MM.1S (cell line): ENCODE data around the gene SLC19A2.
"Not testable (repeated sequence)": the region's sequence is repeated elsewhere in the genome, so short reads cannot be mapped to it uniquely, and the experiment has no call there.

ENCODE experiments used
- DNase-seq: peaks from one replicate; pipeline ENCODE4 v3.0.0-alpha.2; 2015
- H2AFZ ChIP-seq: fragments of 300-600 bp; sonication (generic); 2 replicates; pipeline ENCODE4 v1.6.0; 2016; ENCODE audit warnings: antibody characterized with exemption, low read length
- H3F3A ChIP-seq: fragments of 300-600 bp; sonication (generic); 2 replicates; pipeline ENCODE4 v1.6.1; 2016; ENCODE audit warnings: mild to moderate bottlenecking, antibody characterized with exemption, low read length, moderate library complexity, mixed read lengths; ENCODE audit not compliant: insufficient read depth
- H3K27ac ChIP-seq: fragments of 300-600 bp; sonication (generic); 2 replicates; pipeline ENCODE4 v1.5.1; 2016; ENCODE audit warnings: mild to moderate bottlenecking, low read length
- H3K27me3 ChIP-seq: fragments of 300-600 bp; sonication (generic); replicated peaks from 2 replicates; pipeline ENCODE4 v1.6.0; 2016; ENCODE audit warnings: low read length; ENCODE audit not compliant: insufficient read depth
- H3K36me3 ChIP-seq: fragments of 300-600 bp; sonication (generic); replicated peaks from 2 replicates; pipeline ENCODE4 v1.6.1; 2016; ENCODE audit warnings: mild to moderate bottlenecking, low read length, mixed read lengths; ENCODE audit not compliant: insufficient read depth
- H3K4me1 ChIP-seq: fragments of 300-600 bp; sonication (generic); 2 replicates; pipeline ENCODE4 v1.6.1; 2016; ENCODE audit warnings: low read length, mixed read lengths
- H3K4me2 ChIP-seq: fragments of 300-600 bp; sonication (generic); 2 replicates; pipeline ENCODE4 v1.6.0; 2016; ENCODE audit warnings: low read depth, low read length
- H3K4me3 ChIP-seq: fragments of 300-600 bp; sonication (generic); 2 replicates; pipeline ENCODE4 v1.5.1; 2016; ENCODE audit warnings: low read length, mixed read lengths
- H3K79me2 ChIP-seq: fragments of 300-600 bp; sonication (generic); 2 replicates; pipeline ENCODE4 v1.6.1; 2016; ENCODE audit warnings: mixed run types, low read length, mixed read lengths
- H3K9ac ChIP-seq: fragments of 300-600 bp; sonication (generic); 2 replicates; pipeline ENCODE4 v1.6.1; 2016; ENCODE audit warnings: low read length, mixed read lengths
- H3K9me2 ChIP-seq: fragments of 300-600 bp; sonication (generic); replicated peaks from 2 replicates; pipeline ENCODE4 v1.6.1; 2016; ENCODE audit warnings: mild to moderate bottlenecking, low read length, mixed read lengths; ENCODE audit not compliant: insufficient read depth
- H3K9me3 ChIP-seq: fragments of 300-600 bp; sonication (generic); replicated peaks from 2 replicates; pipeline ENCODE4 v1.6.1; 2016; ENCODE audit warnings: mild to moderate bottlenecking, low read length, mixed read lengths; ENCODE audit not compliant: insufficient read depth
- H4K20me1 ChIP-seq: fragments of 300-600 bp; sonication (generic); 2 replicates; pipeline ENCODE4 v1.6.1; 2016; ENCODE audit warnings: mild to moderate bottlenecking, low read length, moderate library complexity, mixed read lengths; ENCODE audit not compliant: insufficient read depth
- EZH2 ChIP-seq: fragments of 300-600 bp; sonication (generic); optimal IDR thresholded peaks from 2 replicates; pipeline ENCODE3; 2017; ENCODE audit warnings: low read depth, mild to moderate bottlenecking, antibody characterized with exemption, low read length, mixed read lengths
- EZH2phosphoT487 ChIP-seq: fragments of 300-600 bp; sonication (generic); IDR thresholded peaks from 2 replicates; pipeline ENCODE4 v1.6.1; 2018; ENCODE audit warnings: antibody characterized with exemption, low read length
- TF ChIP-seq, protein P1 (sequence below): fragments of 300-600 bp; sonication (generic); IDR thresholded peaks from 2 replicates; pipeline ENCODE4 v1.5.1; 2016; ENCODE audit warnings: antibody characterized with exemption, low read length, mixed read lengths

Gene SLC19A2, protein sequence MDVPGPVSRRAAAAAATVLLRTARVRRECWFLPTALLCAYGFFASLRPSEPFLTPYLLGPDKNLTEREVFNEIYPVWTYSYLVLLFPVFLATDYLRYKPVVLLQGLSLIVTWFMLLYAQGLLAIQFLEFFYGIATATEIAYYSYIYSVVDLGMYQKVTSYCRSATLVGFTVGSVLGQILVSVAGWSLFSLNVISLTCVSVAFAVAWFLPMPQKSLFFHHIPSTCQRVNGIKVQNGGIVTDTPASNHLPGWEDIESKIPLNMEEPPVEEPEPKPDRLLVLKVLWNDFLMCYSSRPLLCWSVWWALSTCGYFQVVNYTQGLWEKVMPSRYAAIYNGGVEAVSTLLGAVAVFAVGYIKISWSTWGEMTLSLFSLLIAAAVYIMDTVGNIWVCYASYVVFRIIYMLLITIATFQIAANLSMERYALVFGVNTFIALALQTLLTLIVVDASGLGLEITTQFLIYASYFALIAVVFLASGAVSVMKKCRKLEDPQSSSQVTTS

DNA sequence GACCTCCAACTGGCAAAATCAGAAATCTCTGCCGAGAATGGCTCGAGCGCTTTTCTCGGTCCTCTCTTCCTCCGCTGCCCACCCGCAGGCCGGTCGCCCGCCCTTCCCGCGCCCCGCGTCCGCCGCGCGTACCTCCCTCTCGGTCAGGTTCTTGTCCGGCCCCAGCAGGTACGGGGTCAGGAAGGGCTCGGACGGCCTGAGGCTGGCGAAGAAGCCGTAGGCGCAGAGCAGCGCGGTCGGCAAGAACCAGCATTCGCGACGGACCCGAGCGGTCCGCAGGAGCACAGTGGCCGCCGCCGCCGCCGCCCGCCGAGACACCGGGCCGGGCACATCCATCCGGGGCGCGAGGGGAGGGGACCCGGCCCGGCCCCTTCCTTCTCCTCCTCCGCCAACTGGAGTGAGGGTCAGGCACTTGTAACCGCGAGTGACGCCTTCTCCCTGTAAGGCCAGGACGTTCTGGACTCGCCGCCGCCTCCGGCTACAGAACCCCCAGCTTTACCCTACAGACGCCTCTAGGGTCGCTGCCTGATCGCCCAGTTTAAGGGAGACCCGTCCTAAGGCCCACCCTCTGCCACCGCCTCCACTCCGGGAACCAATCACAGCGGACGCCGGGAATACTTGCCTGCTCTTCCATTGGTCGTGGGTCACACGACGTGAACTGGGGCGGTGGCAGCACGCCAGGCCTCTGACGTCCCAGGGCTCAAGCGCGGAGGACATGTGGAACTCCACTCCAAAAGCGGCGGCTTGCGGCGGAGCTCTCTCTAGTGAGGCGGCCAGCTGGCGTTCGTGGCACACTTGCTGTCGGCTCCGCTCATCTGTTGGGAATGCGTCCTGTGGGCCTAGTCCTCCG lies at the start of gene SLC19A2:
Gene SLC19A2 (minus strand): TSS at position 514 of the 850 bp plus-strand sequence. CDS start 178 bp downstream, at position 336.
- H3K79me2 ChIP-seq = peaks cover 30% of the 10 kb centered on the region
- no peaks in the 10 kb centered on the region for H3K36me3 ChIP-seq
- no peaks in the 10 kb centered on the region for H4K20me1 ChIP-seq
- H3K9me2 ChIP-seq = no peaks in the 10 kb centered on the region
- no peaks in the 10 kb centered on the region for H3F3A ChIP-seq
- H3K27ac ChIP-seq = peak within 1 kb of the TSS; percentile 63; the same call in 1 of the 2 replicates
- peak within 1 kb of the TSS; percentile 91 for H3K4me2 ChIP-seq
- peak within 1 kb of the TSS; percentile 88 for H2AFZ ChIP-seq
- peak; percentile 100 for DNase-seq
- peak within 1 kb of the TSS; percentile 73 for H3K9ac ChIP-seq
- no peaks in the 10 kb centered on the region for H3K9me3 ChIP-seq
- peaks cover 8% of the 10 kb centered on the region for H3K4me1 ChIP-seq
- H3K4me3 ChIP-seq = peak within 1 kb of the TSS; percentile 79
- H3K27me3 ChIP-seq = no peaks in the 10 kb centered on the region
- TF ChIP-seq, protein P1, sequence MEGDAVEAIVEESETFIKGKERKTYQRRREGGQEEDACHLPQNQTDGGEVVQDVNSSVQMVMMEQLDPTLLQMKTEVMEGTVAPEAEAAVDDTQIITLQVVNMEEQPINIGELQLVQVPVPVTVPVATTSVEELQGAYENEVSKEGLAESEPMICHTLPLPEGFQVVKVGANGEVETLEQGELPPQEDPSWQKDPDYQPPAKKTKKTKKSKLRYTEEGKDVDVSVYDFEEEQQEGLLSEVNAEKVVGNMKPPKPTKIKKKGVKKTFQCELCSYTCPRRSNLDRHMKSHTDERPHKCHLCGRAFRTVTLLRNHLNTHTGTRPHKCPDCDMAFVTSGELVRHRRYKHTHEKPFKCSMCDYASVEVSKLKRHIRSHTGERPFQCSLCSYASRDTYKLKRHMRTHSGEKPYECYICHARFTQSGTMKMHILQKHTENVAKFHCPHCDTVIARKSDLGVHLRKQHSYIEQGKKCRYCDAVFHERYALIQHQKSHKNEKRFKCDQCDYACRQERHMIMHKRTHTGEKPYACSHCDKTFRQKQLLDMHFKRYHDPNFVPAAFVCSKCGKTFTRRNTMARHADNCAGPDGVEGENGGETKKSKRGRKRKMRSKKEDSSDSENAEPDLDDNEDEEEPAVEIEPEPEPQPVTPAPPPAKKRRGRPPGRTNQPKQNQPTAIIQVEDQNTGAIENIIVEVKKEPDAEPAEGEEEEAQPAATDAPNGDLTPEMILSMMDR = peak; percentile 43
- no peak for TF ChIP-seq EZH2
- TF ChIP-seq EZH2phosphoT487 = no peak

DNA sequence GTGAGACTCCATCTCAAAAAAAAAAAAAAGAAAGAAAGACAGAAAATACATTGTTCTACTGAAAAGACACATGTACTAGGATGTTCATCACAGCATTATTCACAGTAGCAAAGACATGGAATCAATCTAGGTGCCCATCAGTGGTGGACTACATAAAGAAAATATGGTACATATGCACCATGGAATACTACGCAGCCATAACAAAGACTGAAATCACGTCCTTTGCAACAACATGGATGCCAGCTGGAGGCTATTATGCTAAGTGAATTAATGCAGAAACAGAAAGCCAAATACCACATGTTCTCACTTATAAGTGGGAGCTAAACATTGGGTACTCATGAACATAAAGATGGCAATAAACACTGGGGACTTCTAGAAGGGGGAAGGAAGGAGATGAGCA lies 48.9 kb upstream of the SLC19A2 start:
- peaks cover under 1% of the 10 kb centered on the region; the same call in 1 of the 2 replicates for H3K4me1 ChIP-seq
- no peaks in the 10 kb centered on the region for H3F3A ChIP-seq
- H4K20me1 ChIP-seq = no peaks in the 10 kb centered on the region
- DNase-seq = no peak
- no peaks in the 10 kb centered on the region for H3K79me2 ChIP-seq
- no peak overlapping the region for H3K27ac ChIP-seq
- TF ChIP-seq EZH2 (no peak), EZH2phosphoT487 (no peak)
- TF ChIP-seq, protein P1 = no peak
- no peak overlapping the region for H3K4me3 ChIP-seq
- no peak overlapping the region for H3K4me2 ChIP-seq
- H3K9me3 ChIP-seq = no peaks in the 10 kb centered on the region
- H3K27me3 ChIP-seq = no peaks in the 10 kb centered on the region
- H3K36me3 ChIP-seq = no peaks in the 10 kb centered on the region
- no peak overlapping the region for H2AFZ ChIP-seq
- no peak overlapping the region for H3K9ac ChIP-seq
- H3K9me2 ChIP-seq = no peaks in the 10 kb centered on the region

DNA sequence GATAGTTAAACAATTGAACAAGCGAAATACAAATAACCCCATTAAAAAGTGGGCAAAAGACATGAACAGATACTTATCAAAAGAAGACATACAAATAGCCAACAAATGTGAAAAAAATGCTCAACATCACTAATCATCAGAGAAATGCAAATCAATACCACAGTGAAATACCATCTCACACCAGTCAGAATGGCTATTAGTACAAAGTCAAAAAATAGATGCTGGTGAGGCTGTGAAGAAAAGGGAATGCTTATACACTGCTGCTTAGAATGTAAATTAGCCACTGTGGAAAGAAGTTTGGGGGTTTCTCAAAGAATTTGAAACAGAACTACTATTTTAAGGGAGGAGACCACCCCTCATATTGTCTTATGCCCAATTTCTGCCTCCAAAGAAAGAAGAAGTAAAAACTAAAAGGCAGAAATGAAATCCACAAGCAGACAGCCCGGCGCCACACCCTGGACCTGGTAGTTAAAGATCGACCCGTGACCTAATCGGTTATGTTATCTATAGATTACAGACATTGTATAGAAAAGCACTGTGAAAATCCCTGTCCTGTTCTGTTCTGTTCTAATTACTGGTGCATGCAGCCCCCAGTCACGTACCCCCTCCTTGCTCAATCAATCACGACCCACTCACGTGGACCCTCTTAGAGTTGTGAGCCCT lies 47.9 kb upstream of the SLC19A2 start:
- not testable (repeated sequence) for H3K4me2 ChIP-seq, H3K9ac ChIP-seq, H3K27ac ChIP-seq, DNase-seq, H3K36me3 ChIP-seq, H3K9me2 ChIP-seq, H2AFZ ChIP-seq, H3K79me2 ChIP-seq, H3K9me3 ChIP-seq, H3K4me3 ChIP-seq, H3F3A ChIP-seq, H3K27me3 ChIP-seq, H4K20me1 ChIP-seq
- H3K4me1 ChIP-seq = peaks cover 10% of the 10 kb centered on the region
